HG03469 (cell line): ENCODE measurements around the gene ALG1.

Experiments
- ATAC-seq: cut with Tn5 transposase; IDR thresholded peaks from one replicate; pipeline ENCODE4 v1.9.1; 2021; ENCODE audit warnings: mild to moderate bottlenecking, moderate library complexity, moderate number of reproducible peaks; ENCODE audit not compliant: unreplicated experiment

The ALG1 gene

GRCh38 chr16:5071681-5072333 lies at the start of gene ALG1:
Gene ALG1 (plus strand): TSS chr16:5071843. CDS start chr16:5071850, 7 bp downstream.
- peak; percentile 74 for ATAC-seq

GRCh38 chr16:5022521-5022920 lies 49.1 kb upstream of the ALG1 start:
- ATAC-seq, result no peak

DNA sequence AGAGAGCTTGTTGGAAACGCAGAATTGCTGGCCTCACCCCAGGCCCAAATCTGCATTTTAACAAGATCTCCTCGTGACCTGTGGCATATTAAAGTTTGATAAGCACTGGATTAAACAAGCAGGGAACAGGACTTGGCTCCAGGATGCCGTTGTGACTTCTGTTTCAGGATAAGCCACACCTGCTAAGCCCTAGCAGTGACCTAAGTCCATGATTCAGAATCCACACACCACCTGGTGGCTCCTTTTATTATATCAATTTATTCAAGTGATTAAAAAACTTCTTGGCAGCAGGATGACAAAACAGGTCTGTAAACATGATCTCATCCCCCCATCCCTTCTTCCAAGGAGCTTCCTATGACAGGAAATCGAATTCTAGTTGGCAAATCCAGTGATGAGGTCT lies 47.0 kb upstream of the ALG1 start:
- ATAC-seq, result no peak

DNA sequence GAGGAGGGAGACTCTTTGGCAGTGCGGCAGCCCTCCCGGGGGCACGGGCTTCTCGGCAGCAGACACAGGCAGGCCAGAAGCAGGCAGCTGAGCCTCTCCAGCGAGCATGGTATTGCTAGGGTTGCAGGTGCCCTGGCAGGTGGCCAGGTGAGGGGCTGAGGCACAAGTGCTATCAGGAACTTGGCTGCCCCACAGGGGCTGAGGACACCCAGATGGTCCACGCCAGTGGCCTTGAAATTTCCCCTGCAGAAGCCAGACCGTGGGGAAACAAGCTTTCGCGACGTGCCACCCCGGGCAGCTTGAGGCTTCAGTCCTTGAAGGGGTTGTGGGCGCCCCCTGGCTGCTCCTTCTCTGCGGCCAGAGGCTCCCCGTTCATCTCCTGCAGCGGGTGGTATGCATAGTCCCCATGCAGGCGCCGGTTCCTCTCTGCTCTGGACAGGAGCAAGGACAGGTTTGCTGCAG lies 46.4 kb upstream of the ALG1 start:
- no peak for ATAC-seq

DNA sequence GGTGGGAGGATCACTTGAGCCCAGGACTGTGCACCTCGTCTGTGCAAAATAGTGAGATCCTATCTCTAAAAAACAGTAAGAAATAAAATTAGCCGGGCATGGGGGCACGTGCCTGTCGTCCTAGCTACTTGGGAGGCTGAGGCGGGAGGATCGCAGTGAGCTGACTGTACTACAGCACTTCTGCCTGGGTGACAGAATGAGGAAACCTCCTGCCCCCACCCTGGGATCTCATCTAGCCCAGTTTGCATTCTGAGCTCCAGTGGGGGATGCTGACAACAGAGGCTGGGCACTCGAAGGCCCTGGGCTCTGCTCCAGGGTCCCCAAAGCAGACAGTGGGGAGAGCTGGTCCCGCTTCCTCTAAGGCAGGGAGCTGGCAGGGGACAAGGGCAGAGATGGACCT lies 45.0 kb upstream of the ALG1 start:
- ATAC-seq, result no peak

- no peak for ATAC-seq
Measured at GRCh38 chr16:5027086-5027485, 44.6 kb upstream of the ALG1 start.

DNA sequence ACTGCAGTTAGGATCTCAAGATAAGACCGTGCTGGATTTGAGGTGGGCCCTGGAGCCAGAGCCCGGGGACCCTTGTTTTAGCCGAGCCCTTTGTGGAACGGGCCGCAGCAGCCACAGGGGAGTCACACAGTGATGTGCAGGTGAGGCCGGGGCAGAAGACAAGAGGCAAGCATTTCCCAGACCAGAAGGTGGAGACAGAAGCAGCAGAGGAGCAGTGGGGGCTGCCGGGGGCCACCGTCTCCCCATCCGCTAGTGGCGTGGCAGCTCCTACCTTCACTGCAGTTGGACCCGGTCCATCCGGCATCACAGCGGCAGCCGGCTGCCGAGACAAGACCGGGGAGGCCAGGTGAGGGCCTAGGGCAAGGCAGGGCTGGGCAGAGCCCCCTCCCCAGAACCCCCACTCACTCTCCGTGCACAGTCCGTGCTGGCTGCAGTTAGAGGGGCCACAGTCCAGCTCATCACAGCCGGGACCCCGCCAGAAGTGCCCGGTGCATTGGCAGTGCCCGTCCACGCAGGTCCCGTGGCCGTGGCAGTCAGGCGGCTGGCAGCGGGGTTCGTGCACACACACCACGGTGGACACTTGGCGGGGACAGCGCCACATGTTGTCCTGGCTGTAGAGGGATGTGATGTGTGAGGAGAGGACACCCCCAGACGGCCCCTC lies 43.9 kb upstream of the ALG1 start:
- ATAC-seq, result no peak

GRCh38 chr16:5028950-5029475 lies 42.6 kb upstream of the ALG1 start:
- no peak for ATAC-seq

DNA sequence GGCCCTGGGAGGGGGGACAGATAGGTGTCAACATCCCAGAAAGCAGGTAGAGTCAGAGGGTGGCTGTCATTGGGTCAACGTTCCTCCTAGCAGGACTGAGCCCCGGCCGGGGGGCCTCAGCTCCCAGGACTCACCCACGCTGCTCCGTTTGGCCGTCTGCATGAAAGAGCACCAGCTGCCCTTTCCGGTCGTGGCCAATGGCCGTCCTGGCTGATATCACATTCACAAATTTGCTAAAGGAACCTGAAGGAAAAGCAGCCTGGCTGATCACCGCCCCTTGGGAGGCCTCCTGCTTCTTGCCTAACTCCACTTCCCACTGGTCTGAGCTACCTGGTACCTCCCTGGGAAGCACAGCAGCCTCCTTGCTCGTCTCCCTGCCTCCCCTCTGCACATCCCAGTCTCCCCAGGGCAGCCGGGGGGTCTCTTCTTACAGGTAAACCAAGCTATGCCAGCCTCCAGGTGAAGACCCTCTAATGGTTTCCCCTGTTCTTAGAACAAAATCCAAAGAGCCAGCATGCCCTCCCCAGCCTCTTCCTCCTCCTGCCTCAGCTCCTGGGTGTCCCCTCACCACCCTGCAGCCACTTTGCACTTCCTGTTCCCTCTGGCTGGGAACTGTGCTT lies 41.3 kb upstream of the ALG1 start:
- ATAC-seq, result no peak

- no peak for ATAC-seq
Measured at GRCh38 chr16:5031601-5032000, 40.0 kb upstream of the ALG1 start.

GRCh38 chr16:5032748-5033167 lies 38.9 kb upstream of the ALG1 start:
- no peak for ATAC-seq

GRCh38 chr16:5033256-5034166 lies 38.1 kb upstream of the ALG1 start, which contains the start of gene NAGPA:
Gene NAGPA (minus strand): TSS chr16:5033935. CDS start chr16:5033914, 21 bp downstream.
- ATAC-seq, result peak; percentile 65

DNA sequence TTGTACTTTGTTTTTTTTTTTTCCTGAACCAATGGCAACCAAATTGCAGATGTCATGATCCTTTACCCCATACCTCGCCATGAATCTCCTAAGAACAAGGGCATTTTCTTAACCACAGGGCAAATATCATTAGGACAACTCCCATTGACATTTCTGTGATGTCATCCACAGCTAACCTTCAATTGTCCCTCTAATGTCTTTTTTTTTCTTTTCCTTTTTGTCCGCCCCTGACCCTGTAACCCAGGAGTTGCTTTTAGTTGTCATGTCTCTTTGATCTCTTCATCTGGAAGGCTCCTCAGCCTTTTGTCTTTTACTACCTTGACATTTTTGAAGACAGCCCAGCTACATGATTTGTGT lies 37.5 kb upstream of the ALG1 start:
- ATAC-seq, result no peak

DNA sequence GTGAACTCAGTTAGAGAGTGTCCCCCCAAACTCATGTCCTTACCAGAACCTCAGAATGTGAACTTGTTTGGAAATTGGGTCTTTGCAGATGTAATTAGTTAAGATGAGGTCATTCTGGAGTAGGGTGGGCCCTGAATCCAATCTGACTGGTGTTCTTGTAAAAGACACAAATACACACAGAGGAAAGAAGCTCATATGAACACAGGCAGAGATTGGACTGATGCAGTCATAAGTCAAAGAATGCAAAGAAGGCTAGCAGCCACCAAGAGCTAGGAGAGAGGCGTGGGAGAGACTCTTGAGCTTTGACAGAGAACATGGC lies 35.8 kb upstream of the ALG1 start:
- ATAC-seq, result no peak

- no peak for ATAC-seq
Measured at GRCh38 chr16:5036228-5037156, 35.2 kb upstream of the ALG1 start.

DNA sequence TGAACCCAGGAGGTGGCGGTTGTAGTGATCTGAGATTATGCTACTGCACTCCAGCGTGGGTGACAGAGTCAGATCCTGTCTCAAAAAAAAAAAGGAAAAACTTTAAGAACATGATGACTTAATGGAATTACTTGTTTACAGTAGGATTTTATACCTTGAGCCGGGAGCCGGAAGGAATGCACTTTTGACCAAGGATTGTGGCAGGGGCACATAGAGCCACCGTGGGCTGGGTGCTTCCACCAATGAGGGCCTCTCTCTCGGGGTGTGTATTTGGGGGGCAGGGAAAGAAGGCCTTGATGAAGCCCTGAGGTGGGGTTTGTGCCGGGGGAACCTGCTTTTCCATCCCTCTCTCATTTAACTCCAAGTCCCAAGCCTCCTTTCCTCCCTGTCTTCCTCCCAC lies 31.2 kb upstream of the ALG1 start:
- ATAC-seq, result no peak

GRCh38 chr16:5041600-5042133 lies 30.0 kb upstream of the ALG1 start:
- peak; percentile 65 for ATAC-seq

- no peak for ATAC-seq
Measured at GRCh38 chr16:5042574-5043171, 29.0 kb upstream of the ALG1 start.

- no peak for ATAC-seq
Measured at GRCh38 chr16:5044011-5044540, 27.6 kb upstream of the ALG1 start.
